HEK293 (cell line): ENCODE results near the gene MUC4.

Source experiments
- BCL11B ChIP-seq: fragments of 450-650 bp; formaldehyde crosslinking; IDR thresholded peaks from 2 replicates; pipeline ENCODE4 v1.5.1; 2016; ENCODE audit warnings: low read depth, missing biosample characterization, missing genetic modification characterization
- KLF1 ChIP-seq: fragments of 450-650 bp; formaldehyde crosslinking; IDR thresholded peaks from 2 replicates; pipeline ENCODE4 v1.5.1; 2016; ENCODE audit warnings: missing biosample characterization, missing genetic modification characterization
- KLF10 ChIP-seq: fragments of 450-650 bp; IDR thresholded peaks from 2 replicates; pipeline ENCODE4 v1.5.1; 2018; ENCODE audit warnings: missing biosample characterization, mild to moderate bottlenecking, missing genetic modification characterization
- SCRT1 ChIP-seq: fragments of 450-650 bp; formaldehyde crosslinking; IDR thresholded peaks from 2 replicates; pipeline ENCODE4 v1.5.1; 2016; ENCODE audit warnings: missing biosample characterization, missing genetic modification characterization, borderline replicate concordance
- YY1 ChIP-seq: fragments of 450-650 bp; formaldehyde crosslinking; IDR thresholded peaks from 2 replicates; pipeline ENCODE4 v1.5.1; 2018; ENCODE audit warnings: missing biosample characterization, missing genetic modification characterization
- ZNF274 ChIP-seq, 2 experiments: fragments of 200-500 bp in 1 of 2; fragments of 450-650 bp in 1 of 2; sonication (Bioruptor generic) in 1 of 2; formaldehyde crosslinking in 1 of 2; IDR thresholded peaks; 2 replicates each; pipeline versions ENCODE4 v1.5.1 to v1.6.1; 2014 to 2016; ENCODE audit warnings: borderline replicate concordance in 1 of 2, inconsistent platforms in 1 of 2, low read length in 1 of 2, missing biosample characterization in 1 of 2, missing genetic modification characterization in 1 of 2
- ZNF600 ChIP-seq: fragments of 450-650 bp; formaldehyde crosslinking; IDR thresholded peaks from 2 replicates; pipeline ENCODE4 v1.5.1; 2016; ENCODE audit warnings: missing biosample characterization, missing genetic modification characterization
- ZNF654 ChIP-seq: fragments of 450-650 bp; formaldehyde crosslinking; IDR thresholded peaks from 2 replicates; pipeline ENCODE4 v1.5.1; 2016; ENCODE audit warnings: low read depth, missing biosample characterization, missing genetic modification characterization
- ZNF791 ChIP-seq: fragments of 450-650 bp; formaldehyde crosslinking; IDR thresholded peaks from 2 replicates; pipeline ENCODE4 v1.5.1; 2016; ENCODE audit warnings: missing biosample characterization, missing genetic modification characterization
- ZSCAN23 ChIP-seq: fragments of 450-650 bp; formaldehyde crosslinking; IDR thresholded peaks from 2 replicates; pipeline ENCODE4 v1.5.1; 2016; ENCODE audit warnings: missing biosample characterization, missing genetic modification characterization
- TF ChIP-seq, protein P1 (sequence below): fragments of 450-650 bp; formaldehyde crosslinking; IDR thresholded peaks from 2 replicates; pipeline ENCODE4 v1.5.1; 2016; ENCODE audit warnings: missing biosample characterization, missing genetic modification characterization
- TF ChIP-seq, protein P2 (sequence below): fragments of 450-650 bp; formaldehyde crosslinking; IDR thresholded peaks from 2 replicates; pipeline ENCODE4 v1.5.1; 2016; ENCODE audit warnings: missing biosample characterization, missing genetic modification characterization

DNA sequence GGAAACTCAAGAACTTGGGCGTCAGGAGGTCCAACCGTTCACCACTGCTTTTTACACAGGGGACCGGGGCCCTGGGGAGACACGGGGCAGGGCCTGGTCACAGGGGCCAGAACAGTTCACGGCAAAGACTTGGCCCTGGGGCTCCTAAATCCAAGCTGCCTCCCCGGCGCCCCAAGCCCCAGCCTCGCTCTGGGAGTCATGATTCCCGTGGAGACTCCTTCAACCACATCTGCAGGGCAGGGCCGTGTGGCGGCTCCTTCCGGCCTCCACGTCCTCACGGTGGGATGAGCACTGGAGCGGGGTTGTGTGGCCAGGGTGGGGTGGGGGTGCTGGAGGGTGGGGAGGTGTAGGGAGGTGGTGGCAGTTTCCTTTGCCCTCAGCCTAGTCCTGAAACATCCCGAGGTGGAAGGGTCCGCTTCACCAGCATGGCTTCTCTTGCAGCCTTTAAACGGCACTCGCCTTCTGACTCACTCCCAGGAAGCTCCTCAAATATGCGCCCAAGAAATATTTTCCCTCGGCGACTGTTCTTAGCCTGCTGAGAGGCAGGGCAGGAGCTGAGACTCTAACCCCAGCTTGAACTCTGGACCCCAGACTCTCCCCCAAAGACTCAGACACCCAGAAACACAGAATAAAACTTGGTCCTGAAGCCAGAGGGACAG is 1.8 kb downstream of the MUC4 start:
- TF ChIP-seq ZSCAN23 (no peak), SCRT1 (tag by site-specific recombination) (no peak), ZNF600 (tag by site-specific recombination) (no peak), ZNF791 (tag by site-specific recombination) (no peak), ZNF654 (no peak), KLF1 (no peak), YY1 (tag by site-specific recombination) (no peak), BCL11B (no peak), KLF10 (tag by site-specific recombination) (no peak), ZNF274 (IDR thresholded peaks at IDR 0.05; ENCODE audit: low read length) (no peak), ZNF274 (tag by site-specific recombination; IDR thresholded peaks at IDR 0.05; ENCODE audit: borderline replicate concordance) (no peak)
- TF ChIP-seq, protein P1, sequence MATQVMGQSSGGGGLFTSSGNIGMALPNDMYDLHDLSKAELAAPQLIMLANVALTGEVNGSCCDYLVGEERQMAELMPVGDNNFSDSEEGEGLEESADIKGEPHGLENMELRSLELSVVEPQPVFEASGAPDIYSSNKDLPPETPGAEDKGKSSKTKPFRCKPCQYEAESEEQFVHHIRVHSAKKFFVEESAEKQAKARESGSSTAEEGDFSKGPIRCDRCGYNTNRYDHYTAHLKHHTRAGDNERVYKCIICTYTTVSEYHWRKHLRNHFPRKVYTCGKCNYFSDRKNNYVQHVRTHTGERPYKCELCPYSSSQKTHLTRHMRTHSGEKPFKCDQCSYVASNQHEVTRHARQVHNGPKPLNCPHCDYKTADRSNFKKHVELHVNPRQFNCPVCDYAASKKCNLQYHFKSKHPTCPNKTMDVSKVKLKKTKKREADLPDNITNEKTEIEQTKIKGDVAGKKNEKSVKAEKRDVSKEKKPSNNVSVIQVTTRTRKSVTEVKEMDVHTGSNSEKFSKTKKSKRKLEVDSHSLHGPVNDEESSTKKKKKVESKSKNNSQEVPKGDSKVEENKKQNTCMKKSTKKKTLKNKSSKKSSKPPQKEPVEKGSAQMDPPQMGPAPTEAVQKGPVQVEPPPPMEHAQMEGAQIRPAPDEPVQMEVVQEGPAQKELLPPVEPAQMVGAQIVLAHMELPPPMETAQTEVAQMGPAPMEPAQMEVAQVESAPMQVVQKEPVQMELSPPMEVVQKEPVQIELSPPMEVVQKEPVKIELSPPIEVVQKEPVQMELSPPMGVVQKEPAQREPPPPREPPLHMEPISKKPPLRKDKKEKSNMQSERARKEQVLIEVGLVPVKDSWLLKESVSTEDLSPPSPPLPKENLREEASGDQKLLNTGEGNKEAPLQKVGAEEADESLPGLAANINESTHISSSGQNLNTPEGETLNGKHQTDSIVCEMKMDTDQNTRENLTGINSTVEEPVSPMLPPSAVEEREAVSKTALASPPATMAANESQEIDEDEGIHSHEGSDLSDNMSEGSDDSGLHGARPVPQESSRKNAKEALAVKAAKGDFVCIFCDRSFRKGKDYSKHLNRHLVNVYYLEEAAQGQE (tag by site-specific recombination) = no peak
- TF ChIP-seq, protein P2, sequence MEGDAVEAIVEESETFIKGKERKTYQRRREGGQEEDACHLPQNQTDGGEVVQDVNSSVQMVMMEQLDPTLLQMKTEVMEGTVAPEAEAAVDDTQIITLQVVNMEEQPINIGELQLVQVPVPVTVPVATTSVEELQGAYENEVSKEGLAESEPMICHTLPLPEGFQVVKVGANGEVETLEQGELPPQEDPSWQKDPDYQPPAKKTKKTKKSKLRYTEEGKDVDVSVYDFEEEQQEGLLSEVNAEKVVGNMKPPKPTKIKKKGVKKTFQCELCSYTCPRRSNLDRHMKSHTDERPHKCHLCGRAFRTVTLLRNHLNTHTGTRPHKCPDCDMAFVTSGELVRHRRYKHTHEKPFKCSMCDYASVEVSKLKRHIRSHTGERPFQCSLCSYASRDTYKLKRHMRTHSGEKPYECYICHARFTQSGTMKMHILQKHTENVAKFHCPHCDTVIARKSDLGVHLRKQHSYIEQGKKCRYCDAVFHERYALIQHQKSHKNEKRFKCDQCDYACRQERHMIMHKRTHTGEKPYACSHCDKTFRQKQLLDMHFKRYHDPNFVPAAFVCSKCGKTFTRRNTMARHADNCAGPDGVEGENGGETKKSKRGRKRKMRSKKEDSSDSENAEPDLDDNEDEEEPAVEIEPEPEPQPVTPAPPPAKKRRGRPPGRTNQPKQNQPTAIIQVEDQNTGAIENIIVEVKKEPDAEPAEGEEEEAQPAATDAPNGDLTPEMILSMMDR (tag by site-specific recombination) = no peak
